Measurements from ENCODE around the gene DYRK1B. TPM values are rescaled to one million over a fixed set of nuclear protein-coding genes. Genes with fewer than 3 reads are reported as not detected.

Gene DYRK1B
- 11.5 and 27.9 TPM in 2 replicates for total RNA-seq

GRCh38 chr19:39833464-39834286 is at the start of gene DYRK1B:
Gene DYRK1B (minus strand): TSS chr19:39834162. CDS start chr19:39831867, 2,295 bp downstream.

DNA sequence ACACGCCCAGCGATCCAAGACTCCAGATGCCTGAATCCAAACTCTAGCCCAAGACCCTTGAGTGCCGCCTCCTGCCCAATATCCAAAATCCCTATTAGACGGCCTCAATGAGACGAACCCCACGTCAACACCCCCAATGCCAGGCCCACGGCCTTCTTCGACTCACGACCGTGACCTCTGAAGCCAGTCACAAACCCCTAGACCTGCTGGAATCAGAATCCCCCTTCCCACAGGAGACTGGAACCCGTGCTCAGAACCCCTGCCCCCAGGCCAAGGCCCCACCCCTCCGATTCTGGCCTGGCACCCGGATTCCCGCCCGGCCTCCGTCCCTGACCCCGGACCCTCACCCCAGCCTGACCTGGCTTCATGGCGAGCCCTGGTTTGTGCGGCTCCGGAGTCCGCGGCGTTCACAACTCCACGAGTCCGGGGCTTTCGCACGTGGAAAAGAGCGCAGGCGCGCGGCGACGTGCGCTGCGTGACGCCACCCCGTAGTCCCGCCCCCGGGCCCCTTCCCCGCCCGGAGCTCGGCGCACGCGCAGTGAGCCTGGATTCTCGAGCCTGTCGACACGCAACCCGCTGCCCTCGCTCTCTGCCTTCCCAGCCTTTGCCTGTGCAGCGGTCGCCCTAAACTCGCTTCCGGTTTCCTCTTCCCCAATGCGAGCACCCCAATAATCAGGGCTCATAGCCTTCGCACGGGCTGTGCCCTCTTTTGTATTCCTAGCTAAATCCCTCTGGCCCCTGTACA is 12.1 kb upstream of the DYRK1B start, which contains the start of gene FBL:
Gene FBL (minus strand): TSS at position 447 of the 745 bp plus-strand sequence. CDS start 79 bp downstream, at position 368.

DNA sequence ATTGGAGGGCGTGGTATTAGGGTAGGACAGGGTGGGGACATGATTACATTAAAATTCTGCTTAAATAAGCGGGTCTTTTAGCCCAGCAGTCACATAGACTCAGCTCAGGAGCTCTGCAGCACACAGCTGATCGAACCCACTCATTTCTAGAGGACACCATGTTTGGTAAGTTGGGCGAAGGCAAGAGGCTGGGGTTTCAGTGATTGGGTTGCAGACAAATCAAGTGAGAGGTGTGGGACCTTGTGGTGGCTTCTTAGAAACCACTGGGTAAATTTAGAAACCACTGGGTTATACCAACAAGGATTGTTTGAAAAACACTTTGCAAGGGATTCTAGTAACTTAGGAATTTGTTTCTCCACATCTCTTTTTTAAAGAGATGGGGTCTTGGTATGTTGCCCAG is 55.2 kb downstream of the DYRK1B start, which contains the start of gene LEUTX:
Gene LEUTX (plus strand): TSS at position 92 of the 400 bp plus-strand sequence. CDS start 67 bp downstream, at position 159.

Other genes starting within 250 kb of the DYRK1B start
- not detected in 2 replicates for gene LGALS13, start 231.6 kb downstream of the DYRK1B start, total RNA-seq
- not detected in 2 replicates for gene LGALS16, start 178.2 kb downstream of the DYRK1B start, total RNA-seq
- not detected in 2 replicates for gene LGALS14, start 129.7 kb downstream of the DYRK1B start, total RNA-seq
- gene CLC, start 96.1 kb downstream of the DYRK1B start, total RNA-seq: not detected in 2 replicates
- not detected in 2 replicates for gene LEUTX, start 55.3 kb downstream of the DYRK1B start, total RNA-seq
- 161 and 277 TPM in 2 replicates for gene FBL, start 12.2 kb upstream of the DYRK1B start, total RNA-seq
- under 0.01 TPM in 1 of 2 replicates, not detected in the other for gene FCGBP, start 100.5 kb upstream of the DYRK1B start, total RNA-seq
- 95.4 and 153 TPM in 2 replicates for gene PSMC4, start 137.0 kb upstream of the DYRK1B start, total RNA-seq
- 3.8 and 4.5 TPM in 2 replicates for gene ZNF546, start 162.9 kb upstream of the DYRK1B start, total RNA-seq
- 2.7 and 16.2 TPM in 2 replicates for gene ZNF780B, start 222.1 kb upstream of the DYRK1B start, total RNA-seq

Data from epithelial cell of alveolus of lung (primary cell).